Muscle of back (tissue), 11 donors: ENCODE measurements around the gene MESD. TPM values are rescaled to one million over a fixed set of nuclear protein-coding genes. Genes with fewer than 3 reads are reported as not detected.
"Not testable (repeated sequence)": the region's sequence is repeated elsewhere in the genome, so short reads cannot be mapped to it uniquely, and the experiment has no call there.

Source experiments
- DNase-seq, 3 donors: peaks; one replicate each; pipeline versions ENCODE4 v3.0.0 to v3.0.0-alpha.2; 2013
- polyA plus RNA-seq, 10 donors: library from polyadenylated mRNA; unstranded; fragments of 120-200 nt; gene quantifications; one replicate each; pipeline ENCODE4 v1.2.1, GENCODE V29; 2013; ENCODE audit not compliant: insufficient read length in 10 of 10

The MESD gene
- polyA plus RNA-seq, 10 donors, result 18.2 to 25.8 (median 21.2) TPM

DNA sequence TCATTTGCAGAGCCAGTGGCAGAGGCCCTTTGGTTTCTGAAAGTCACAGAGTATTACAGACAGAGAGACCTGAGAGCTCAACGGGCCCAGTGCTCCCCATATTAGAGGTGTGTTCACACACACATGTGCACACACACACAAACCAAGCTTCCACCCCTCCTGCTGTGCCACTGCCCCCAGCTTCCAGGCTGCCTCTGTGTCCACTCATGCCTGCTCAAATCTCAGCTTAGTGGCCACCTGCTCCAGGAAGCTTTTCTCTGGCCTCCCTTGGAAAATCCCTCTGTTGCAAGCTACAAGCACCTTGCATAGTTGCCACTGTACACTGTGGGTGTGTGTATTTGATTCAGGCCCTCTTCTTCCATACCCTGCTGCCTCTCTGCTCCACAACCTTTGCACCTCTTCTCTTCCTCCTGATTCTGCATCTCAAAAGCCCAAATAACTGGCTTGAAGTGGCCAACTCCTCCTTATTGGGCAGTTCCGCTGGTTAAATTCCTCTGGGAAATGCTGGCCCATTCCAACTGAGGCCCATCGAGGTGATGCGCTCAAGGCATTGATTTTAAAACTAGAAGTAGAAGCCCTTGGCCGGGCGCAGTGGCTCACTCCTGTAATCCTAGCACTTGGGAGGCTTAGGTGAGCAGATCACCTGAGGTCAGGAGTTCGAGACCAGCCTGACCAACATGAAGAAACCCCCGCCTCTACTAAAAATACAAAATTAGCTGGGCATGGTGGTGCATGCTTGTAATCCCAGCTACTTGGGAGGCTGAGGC, 23.0 kb downstream of the MESD start:
- no peak for DNase-seq

DNA sequence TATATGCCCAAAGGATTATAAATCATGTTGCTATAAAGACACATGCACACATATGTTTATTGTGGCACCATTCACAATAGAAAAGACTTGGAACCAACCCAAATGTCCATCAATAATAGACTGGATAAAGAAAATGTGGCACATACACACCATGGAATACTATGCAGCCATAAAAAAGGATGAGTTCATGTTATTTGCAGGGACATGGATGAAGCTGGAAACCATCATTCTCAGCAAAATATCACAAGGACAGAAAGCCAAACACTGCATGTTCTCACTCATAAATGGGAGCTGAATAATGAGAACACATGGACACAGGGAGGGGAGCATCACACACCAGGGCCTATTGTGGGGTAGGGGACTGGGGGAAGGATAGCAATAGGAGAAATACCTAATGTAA, 24.2 kb downstream of the MESD start:
- not testable (repeated sequence) for DNase-seq

DNA sequence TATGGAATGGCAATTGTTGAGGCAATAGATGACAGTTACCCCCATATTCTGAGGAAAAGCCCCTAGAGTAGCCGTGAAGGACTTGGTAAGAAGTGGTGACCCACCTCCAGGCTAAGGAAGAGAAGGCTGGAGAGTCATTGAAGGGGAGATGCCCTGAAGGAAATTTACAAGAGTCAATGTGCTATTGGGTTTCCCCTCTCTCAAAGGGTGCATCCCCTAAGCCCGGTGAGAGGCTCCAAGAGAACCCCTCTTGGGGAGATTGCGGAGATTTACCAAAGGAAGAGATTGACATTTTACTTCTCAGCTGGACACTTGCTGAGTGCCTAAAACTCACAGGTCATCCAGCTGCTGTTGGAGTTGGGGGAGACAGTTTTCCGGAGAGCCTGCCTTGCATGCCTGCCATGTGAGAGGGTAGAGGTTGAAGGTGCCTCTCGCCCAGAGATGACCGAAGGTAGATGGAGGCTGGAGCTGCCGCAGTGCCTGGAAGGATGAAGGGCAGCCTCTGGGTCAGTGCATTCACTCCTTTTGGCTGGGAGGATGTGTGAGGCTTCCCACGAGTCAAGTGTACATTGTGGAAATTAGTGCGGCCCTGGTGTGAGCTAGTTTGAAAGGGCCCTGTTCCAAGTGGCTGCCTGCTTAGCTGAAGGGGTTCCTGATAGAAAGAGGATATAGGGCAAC, 30.7 kb downstream of the MESD start:
- DNase-seq, result no peak

DNA sequence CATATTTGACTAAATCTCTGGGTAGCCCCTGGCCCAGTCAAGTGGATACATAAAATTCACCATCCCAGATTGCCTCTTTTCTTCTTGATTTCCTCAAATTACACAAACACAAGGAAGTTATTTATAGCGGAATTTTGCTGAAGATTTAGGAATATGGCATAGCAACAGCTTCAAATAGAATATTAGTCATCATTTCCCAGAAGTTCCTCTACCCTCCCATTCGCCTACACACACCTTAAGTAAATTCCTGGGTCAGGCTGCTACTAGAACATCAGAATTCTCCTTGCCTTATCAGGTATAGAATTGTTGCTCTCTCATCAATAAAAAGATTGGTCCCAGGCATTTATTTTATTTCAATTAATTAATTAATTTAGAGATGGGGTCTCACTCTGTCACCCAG, 31.6 kb downstream of the MESD start:
- DNase-seq, result no peak

DNA sequence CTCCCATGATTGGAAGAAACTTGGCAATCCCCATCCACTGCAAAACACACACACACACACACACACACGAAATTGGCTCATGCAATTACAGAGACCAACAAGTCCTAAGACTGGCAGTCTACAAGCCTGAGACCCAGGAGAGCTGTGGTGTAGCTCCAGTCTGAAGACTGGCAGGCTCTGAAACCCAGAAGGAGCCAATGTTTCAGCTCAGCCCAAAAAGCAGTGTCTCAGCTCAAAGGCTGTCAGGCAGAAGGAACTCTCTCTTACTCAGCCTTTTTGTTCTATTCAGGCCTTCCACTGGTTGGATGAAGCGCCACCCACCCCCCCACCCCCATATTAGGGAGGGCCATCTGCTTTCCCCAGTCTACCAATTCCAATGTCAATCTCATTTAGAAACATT, 32.1 kb downstream of the MESD start:
- DNase-seq, result no peak

DNA sequence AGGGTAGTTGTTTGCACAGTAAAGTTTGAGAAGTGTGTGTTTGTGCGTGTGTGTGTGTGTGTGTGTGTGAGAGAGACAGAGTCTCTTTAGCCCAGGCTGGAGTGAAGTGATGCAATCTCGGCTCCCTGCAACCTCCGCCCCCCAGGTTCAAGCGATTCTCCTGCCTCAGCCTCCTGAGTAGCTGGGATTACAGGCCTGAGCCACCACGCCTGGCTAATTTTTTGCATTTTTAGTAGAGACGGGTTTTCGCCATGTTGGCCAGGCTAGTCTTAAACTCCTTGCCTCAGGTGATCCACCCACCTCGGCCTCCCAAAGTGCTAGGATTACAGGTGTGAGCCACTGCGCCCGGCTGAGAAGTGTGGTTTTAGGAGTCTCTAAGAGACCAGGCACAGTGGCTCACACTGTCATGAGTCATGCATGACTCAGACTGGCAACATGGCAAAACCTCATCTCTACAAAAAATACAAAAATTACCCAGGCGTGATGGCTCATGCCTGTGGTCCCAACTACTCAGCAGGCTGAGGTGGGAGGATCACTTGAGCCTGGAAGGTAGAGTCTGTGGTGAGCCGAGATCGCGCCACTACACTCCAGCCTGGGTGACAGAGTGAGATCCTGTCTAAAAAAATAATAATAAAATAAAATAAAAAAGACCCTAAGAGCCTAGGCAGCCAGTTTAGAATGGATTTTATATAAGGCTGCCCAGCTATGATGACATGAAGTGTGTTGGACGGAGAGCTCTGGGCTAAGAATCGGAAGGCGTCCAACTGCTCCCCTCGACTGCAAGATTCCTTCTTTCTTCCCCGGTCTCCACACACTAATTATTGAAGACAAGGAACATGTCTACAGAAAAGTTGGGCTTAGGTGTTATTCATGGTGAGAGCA, 33.8 kb downstream of the MESD start:
- DNase-seq, result peak in 1 of 3 donors; percentile 69

DNA sequence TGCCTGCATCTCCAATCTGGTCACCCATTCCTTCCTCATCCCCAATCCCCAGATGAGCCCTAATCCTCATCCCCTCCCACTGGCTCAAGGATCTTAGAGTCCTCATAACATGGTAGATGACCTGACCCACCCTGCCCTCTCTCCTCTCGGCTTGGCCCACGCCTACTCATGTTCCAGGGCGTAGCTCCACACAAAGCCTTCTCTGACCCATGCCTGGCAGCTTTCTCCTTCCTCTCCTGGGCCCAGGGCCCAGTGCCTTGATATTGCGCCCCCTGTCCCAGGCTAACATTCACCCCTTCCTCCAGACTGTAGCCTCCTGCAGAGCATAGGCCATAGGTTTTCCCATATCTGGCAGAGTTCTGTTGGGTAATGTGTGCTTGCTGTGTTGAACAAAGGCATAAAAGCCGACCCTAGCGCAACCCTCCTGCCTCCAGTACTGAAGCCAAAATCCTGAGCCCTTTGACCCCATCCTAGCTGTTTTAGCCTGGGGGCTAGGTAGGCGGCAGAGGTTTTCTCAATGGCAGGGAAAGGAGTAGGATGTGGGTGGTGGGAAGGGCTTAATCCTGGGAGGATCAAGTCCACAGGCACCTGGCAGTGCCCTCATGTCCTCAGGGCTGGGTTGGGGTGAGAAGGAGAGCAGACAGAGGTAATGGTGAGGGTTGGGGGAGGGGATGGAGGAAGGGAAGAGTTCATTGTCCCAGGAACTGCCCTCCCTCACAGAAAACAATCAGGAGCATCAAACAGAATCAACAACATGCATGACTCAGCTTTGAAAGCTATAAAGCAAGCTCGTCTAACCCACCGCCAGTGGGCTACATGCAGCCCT, 35.5 kb downstream of the MESD start:
- no peak for DNase-seq

DNA sequence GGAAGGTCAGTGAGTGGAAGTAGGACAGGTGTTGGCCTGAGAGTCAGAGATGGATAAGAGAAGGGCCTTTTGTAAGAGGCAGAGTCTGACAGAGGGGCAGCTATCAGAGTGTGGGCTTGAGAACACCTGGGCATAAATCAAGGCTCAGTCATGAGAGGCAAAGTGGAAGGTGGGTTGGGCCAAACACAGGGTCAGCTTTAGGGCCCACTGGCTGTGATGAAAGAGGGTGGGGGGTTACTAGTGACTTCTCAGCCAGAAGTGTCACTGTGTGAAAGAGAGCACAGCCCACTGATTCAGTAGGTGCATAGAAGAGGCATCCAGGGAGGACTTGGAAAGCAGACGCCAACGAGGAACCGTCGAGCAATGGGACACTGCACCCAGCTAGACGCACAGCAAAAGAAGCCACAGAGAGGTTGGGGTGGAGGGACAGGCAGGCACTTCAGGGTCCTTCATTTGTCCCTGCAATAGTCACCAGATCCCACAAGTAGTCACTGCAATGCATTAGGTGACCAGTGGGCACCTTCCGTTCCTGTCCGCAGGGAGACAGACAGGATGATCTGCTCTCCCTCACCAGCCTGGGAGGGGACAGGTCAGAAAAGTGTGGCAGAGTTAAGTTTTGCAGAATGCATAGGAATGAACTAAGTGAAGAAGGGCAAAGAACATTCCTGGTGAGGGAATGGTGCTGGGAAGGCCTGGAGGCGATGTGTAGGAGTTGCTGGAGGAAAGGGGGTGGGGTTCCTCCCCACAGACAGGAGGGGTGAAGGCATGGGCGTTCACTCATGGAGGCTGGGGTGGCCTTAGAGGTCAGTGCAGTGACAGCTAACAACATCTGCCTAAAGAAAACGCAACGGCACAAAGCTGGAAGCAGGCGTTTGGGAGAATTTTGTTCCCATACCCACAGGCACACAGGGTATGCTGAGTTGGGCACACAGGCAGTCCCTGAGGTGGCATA, 36.3 kb downstream of the MESD start:
- DNase-seq, result no peak

DNA sequence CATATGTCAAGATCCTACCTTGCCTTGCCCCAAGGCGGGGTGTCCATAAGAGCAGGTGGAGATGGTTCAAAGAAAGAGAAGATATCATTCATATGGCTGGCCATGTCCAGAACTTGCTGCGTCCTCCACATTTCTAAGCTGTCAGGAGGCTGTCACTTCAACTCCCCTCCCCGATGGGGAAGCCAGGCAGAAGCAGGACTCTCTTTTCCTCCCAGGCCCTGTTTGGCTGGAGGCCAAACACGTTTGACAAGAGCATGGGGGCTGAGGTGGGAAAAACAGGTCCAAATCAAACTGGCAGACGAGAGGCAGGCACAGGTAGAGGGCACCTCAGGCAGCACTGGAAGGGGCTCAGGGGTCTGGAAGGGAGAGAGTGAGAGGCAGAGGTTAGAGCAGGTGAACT, 37.7 kb downstream of the MESD start:
- no peak for DNase-seq

DNA sequence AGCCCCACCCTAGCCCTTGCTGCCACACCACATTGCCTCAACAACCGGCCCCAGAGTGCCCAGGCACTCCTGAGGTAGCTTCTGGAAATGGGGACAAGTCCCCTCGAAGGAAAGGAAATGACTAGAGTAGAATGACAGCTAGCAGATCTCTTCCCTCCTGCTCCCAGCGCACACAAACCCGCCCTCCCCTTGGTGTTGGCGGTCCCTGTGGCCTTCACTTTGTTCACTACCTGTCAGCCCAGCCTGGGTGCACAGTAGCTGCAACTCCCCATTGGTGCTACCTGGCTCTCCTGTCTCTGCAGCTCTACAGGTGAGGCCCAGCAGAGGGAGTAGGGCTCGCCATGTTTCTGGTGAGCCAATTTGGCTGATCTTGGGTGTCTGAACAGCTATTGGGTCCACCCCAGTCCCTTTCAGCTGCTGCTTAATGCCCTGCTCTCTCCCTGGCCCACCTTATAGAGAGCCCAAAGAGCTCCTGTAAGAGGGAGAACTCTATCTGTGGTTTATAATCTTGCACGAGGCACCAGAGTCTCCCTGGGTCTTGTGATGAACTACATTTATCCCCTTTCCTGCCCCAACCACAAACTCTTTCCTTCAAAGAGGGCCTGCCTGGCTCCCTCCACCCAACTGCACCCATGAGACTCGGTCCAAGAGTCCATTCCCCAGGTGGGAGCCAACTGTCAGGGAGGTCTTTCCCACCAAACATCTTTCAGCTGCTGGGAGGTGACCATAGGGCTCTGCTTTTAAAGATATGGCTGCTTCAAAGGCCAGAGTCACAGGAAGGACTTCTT, 39.1 kb downstream of the MESD start:
- DNase-seq, result no peak

DNA sequence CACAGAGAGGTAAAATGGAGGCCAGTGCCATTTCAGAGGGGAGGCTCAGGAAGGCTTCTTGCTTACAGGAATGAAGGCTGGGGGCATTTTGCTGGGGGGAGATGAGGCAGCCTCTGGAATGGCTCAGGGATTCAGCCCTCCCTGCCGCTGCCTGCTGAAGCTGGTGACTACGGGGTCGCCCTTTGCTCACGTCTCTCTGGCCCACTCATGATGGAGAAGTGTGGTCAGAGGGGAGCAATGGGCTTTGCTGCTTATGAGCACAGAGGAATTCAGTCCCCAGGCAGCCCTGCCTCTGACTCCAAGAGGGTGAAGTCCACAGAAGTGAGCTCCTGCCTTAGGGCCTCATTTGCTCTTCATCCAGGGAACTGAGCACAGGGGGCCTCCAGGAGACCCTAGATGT, 39.9 kb downstream of the MESD start:
- DNase-seq, result no peak

DNA sequence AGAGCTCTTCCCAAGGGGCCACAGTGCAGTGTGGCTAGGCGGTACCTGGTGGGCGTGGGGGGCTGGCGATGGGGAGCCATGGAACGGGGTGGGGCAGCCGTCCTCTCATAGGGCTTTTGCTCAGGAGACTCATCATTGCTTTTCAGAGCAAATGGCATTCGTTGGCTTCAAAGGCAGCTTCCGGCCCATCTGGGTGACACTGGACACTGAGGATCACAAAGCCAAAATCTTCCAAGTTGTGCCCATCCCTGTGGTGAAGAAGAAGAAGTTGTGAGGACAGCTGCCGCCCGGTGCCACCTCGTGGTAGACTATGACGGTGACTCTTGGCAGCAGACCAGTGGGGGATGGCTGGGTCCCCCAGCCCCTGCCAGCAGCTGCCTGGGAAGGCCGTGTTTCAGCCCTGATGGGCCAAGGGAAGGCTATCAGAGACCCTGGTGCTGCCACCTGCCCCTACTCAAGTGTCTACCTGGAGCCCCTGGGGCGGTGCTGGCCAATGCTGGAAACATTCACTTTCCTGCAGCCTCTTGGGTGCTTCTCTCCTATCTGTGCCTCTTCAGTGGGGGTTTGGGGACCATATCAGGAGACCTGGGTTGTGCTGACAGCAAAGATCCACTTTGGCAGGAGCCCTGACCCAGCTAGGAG, 40.8 kb downstream of the MESD start:
- no peak for DNase-seq

DNA sequence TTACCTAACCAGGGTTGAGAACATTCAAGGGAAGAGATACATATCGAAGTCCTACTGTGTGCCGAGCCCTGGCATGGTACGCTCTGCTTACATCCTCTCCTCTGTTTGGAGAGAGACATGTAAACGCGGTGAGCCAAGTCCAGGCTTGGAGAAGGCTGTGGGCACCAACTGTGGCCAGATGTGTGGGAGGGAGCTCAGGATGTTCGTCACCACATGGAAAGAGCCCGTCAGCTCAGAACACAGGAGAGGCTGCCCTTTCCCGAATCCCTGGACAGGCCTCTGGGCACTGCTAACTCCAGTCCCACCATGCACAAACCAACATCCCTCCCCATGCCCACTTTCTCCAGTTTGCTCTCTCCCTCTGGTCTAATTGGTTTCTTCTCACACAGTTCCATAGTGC, 43.0 kb downstream of the MESD start:
- DNase-seq, result no peak

DNA sequence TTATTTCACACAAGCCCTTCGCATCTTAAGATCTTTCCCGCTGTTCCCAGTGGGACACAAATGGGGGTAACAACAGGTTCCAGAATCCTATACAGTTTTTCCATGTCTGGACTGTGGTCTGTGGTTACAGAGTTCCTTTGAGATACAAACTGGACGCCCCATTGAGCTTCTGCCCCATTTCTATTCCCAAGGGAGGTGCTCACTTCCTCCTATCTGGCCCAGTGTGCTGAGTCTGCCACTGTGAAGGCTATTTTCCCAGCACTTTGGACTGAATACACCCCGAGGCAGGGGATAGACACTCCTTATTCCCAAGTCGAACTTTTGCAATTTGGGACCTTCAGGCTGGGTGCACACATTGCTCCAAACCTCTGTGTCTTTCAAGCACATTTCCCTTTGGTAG, 44.0 kb downstream of the MESD start:
- DNase-seq, result no peak

DNA sequence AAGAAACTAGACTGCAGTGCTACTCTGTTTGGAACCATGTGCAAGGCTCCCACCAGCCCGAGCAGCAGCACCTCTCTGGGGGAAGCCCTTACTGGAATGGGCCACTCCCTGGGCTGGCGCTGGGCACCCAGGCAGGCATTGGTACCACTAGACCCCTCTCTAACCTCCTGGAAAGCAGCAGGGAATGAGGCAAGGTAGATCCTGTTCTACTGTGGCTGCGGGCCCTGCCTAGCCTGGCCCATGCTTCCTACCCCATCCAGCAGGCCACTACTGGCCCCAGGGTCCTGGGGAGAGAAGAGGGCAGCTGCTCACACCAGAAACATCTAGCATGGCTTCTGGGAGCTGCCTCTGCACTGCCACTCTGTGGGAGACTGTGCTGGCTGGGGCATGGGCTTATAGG, 44.8 kb downstream of the MESD start:
- DNase-seq, result no peak

DNA sequence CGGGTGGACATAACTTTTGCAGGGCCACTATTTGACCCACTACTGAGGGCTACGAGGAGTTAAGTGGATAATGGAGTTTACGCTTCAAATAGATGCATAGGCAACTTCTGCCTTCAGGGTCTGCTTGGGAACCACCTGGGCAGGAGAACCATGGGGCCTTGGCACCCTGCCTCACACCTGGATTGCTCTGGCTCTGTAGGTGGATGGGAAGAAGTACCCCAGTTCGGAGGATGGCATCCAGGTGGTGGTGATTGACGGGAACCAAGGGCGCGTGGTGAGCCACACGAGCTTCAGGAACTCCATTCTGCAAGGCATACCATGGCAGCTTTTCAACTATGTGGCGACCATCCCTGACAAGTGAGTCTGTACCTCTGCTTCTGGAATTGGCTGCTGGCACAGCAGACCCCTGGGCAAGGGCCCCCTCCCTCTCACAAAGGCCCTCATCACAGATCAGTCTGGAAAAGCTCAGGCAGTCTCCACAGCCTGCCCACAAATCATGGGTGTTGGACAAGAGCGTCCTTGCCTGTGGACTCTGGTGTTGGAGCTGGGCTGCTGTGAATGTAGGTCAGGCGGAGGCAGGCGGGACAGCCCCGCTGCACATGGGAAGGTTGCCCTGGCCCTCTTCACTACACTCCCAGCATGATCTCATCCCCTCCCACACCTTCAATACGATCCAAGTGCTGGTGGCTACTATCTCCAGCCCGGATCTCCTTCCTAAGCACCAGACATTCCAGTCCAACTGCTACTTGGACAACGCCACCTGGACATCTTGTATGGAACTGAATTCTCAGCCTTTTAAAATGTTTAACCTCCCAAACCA, 46.7 kb downstream of the MESD start:
- DNase-seq, result peak in 2 of 3 donors; percentile 66 to 75

DNA sequence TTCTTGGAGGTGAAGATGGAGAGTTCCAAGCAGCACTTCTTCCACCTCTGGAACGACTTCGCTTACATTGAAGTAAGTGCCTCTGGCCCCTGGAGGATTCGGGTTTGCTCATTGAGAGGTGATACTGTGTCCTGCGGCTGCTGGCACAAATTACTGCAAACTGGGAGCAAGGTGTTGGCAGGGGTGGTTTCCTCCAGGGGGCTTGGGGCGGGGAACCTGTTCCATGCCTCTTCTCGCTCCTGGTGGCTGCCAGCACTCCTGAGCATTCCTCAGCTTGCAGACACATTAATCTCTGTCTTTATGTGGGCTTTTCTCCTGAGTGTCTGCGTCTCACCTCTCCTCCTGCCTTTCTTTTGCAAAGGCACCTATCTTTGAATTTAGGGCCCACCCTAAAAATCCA, 47.4 kb downstream of the MESD start:
- DNase-seq, result no peak

DNA sequence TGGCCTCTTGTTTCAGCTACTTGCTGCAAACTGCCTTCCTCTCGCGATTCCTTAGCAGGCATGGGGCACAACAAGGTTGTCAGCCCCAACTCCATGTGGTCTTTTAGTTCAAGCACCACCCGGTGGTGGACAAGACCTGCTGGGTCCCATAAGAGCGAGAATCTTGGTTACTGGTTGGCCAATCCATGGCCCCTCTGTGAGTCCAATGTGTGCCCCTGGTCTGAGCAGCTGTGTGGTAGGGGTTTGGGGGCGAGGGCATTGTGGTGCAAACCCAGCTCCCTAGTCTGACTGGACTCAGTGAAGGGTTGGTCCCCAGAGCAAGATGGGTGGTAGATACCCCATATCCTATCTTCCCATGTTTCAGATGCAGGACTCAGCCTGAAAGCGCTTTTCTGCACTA, 48.8 kb downstream of the MESD start:
- DNase-seq, result no peak
